Parathyroid adenoma (tissue), 2 donors: ENCODE measurements around the gene MAML2.
"Not testable (repeated sequence)": the region's sequence is repeated elsewhere in the genome, so short reads cannot be mapped to it uniquely, and the experiment has no call there.

Experiments
- H2AFZ ChIP-seq: fragments of 300-600 bp; sonication (generic); one replicate; pipeline ENCODE4 v1.7.0; 2017; ENCODE audit warnings: antibody characterized with exemption, mild to moderate bottlenecking
- H3K27ac ChIP-seq: fragments of 300-600 bp; sonication (generic); one replicate; pipeline ENCODE4 v1.7.0; 2017
- H3K27me3 ChIP-seq: fragments of 300-600 bp; sonication (generic); one replicate; pipeline ENCODE4 v1.7.0; 2017; ENCODE audit warnings: low read length; ENCODE audit not compliant: control insufficient read depth, insufficient read depth
- H3K36me3 ChIP-seq: fragments of 300-600 bp; sonication (generic); one replicate; pipeline ENCODE4 v1.7.0; 2017; ENCODE audit warnings: low read length; ENCODE audit not compliant: control insufficient read depth, insufficient read depth
- H3K4me1 ChIP-seq: fragments of 300-600 bp; sonication (generic); one replicate; pipeline ENCODE4 v1.7.0; 2017; ENCODE audit warnings: control low read depth
- H3K4me2 ChIP-seq: fragments of 300-600 bp; sonication (generic); one replicate; pipeline ENCODE4 v1.7.0; 2017; ENCODE audit warnings: low read length
- H3K4me3 ChIP-seq: fragments of 300-600 bp; sonication (generic); one replicate; pipeline ENCODE4 v1.7.0; 2017; ENCODE audit warnings: low read depth, low read length
- H3K79me2 ChIP-seq: fragments of 300-600 bp; sonication (generic); one replicate; pipeline ENCODE4 v1.7.0; 2017; ENCODE audit warnings: control low read depth
- H3K9ac ChIP-seq: fragments of 300-600 bp; sonication (generic); one replicate; pipeline ENCODE4 v1.7.0; 2017; ENCODE audit warnings: mild to moderate bottlenecking
- H3K9me3 ChIP-seq: fragments of 300-600 bp; sonication (generic); one replicate; pipeline ENCODE4 v1.7.0; 2017; ENCODE audit warnings: low read length; ENCODE audit not compliant: control insufficient read depth
- TF ChIP-seq, protein P1 (sequence below): fragments of 300-600 bp; sonication (generic); IDR thresholded peaks from one replicate; pipeline ENCODE4 v1.7.0; 2017; ENCODE audit warnings: antibody characterized with exemption, mild to moderate bottlenecking
- donor health status: primary hyperparathyroidism.

The MAML2 gene

DNA sequence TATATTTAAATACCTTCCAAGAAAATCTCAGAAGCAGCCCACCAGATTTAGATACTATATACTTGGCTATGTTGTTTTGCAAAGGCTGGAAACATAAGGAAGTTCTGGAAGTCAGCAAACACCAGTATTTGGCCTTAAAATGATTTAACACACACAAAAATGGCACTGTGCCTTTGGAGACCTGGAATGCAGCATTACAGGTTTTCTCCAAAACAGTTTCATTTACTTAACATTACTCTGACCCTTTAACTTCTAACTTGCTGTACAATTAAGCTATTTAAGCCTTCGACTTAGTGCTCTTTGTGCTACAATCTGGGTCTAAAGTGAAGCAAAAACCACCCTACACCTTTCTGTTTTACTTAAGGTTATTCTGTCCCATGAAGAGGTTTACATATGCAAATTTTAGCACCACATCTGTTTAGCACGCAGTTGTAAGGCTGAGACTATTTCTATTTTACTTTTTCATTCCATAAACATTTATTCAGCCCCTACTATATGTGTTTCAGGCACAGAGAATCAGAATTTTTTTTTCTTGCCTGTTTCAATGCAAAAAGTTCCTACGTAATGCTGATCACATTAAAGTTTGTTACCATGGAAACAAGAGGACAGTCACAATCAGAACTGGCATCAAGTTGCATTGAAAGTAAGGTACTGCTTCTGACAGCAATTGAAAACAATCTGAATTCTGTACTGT lies 70.3 kb downstream of the MAML2 start:
- no peak overlapping the region for H3K9ac ChIP-seq
- peak overlapping the region; percentile 77 for H3K4me2 ChIP-seq
- TF ChIP-seq, protein P1, sequence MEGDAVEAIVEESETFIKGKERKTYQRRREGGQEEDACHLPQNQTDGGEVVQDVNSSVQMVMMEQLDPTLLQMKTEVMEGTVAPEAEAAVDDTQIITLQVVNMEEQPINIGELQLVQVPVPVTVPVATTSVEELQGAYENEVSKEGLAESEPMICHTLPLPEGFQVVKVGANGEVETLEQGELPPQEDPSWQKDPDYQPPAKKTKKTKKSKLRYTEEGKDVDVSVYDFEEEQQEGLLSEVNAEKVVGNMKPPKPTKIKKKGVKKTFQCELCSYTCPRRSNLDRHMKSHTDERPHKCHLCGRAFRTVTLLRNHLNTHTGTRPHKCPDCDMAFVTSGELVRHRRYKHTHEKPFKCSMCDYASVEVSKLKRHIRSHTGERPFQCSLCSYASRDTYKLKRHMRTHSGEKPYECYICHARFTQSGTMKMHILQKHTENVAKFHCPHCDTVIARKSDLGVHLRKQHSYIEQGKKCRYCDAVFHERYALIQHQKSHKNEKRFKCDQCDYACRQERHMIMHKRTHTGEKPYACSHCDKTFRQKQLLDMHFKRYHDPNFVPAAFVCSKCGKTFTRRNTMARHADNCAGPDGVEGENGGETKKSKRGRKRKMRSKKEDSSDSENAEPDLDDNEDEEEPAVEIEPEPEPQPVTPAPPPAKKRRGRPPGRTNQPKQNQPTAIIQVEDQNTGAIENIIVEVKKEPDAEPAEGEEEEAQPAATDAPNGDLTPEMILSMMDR: no peak
- no peaks in the 10 kb centered on the region for H3K36me3 ChIP-seq
- H3K79me2 ChIP-seq: no peaks in the 10 kb centered on the region
- H3K4me3 ChIP-seq: peak overlapping the region; percentile 59
- peak overlapping the region; percentile 94 for H3K27ac ChIP-seq
- peak overlapping the region; percentile 28 for H2AFZ ChIP-seq
- peaks cover 6% of the 10 kb centered on the region for H3K4me1 ChIP-seq
- H3K27me3 ChIP-seq: no peaks in the 10 kb centered on the region
- H3K9me3 ChIP-seq: no peaks in the 10 kb centered on the region

- Histone ChIP-seq H3K9me3 (no peaks in the 10 kb centered on the region), H3K27me3 (no peaks in the 10 kb centered on the region), H3K27ac (peak overlapping the region; percentile 94), H3K4me1 (peaks cover 6% of the 10 kb centered on the region), H2AFZ (no peak overlapping the region), H3K79me2 (no peaks in the 10 kb centered on the region), H3K9ac (no peak overlapping the region), H3K36me3 (no peaks in the 10 kb centered on the region), H3K4me3 (no peak overlapping the region), H3K4me2 (no peak overlapping the region)
- TF ChIP-seq, protein P1: no peak
Observed at GRCh38 chr11:96271777-96272176, 71.2 kb downstream of the MAML2 start.

DNA sequence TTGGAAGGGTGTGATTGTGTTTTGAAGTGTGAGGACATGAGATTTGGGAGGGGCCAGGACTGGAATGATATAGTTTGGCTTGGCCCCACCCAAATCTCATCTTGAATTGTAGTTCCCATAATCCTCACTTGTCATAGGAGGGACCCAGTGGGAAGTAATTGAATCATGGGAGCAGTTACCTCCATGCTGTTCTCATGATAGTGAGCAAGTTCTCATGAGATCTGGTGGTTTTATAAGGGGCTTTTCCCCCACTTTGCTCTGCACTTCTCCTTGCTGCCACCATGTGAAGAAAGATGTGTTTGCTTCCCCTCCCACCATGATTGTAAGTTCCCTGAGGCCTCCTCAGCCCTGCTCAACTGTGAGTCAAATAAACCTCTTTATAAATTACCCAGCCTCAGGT lies 71.6 kb downstream of the MAML2 start:
- not testable (repeated sequence) for H3K27me3 ChIP-seq, H3K9me3 ChIP-seq, H3K36me3 ChIP-seq, H3K4me3 ChIP-seq, H2AFZ ChIP-seq, H3K27ac ChIP-seq, H3K9ac ChIP-seq, H3K79me2 ChIP-seq, H3K4me2 ChIP-seq, H3K4me1 ChIP-seq

DNA sequence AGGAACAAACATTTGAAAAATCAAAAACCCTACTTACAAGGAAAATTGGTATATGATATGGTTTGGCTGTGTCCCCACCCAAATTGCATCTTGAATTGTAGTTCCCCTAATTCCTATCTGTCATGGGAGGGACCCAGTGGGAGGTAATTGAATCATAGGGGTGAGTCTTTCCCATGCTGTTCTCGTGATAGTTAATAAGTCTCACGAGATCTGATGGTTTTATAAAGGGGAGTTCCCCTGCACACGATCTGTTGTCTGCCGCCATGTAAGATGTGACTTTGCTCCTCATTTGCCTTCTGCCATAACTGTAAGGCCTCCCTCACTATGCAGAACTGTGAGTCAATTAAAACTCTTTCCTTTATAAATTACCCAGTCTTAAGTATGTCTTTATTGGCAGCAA lies 74.5 kb downstream of the MAML2 start:
- not testable (repeated sequence) for H3K27ac ChIP-seq, H3K27me3 ChIP-seq, H3K9me3 ChIP-seq, H2AFZ ChIP-seq, H3K4me2 ChIP-seq, H3K4me1 ChIP-seq, H3K9ac ChIP-seq, H3K36me3 ChIP-seq, H3K4me3 ChIP-seq, H3K79me2 ChIP-seq

DNA sequence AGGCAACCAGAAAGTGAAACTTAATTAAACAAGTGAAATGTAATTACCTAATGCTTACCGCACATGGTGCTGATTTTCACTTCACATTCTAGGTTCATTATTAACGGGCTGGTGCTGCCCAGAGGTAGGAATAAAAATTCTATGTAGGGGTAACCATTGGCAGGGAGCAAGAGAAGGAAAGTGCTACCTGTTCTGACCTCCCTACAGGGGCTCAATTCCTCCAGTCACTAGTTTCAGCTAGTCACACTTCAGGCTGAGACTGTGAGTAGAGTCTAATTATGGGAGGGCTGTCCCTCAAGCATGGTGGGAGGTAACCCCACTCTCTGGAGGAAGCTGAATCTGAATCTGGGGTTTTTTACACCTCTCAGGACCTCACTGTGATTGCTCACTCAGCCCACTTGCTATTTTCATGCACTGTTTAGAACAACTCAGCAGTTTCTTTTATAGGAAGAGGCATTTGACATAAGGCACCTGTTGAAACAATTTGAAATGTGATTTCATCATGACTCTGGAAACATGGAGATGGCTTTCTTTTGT lies 75.4 kb downstream of the MAML2 start:
- Histone ChIP-seq H3K9ac (no peak overlapping the region), H3K4me1 (peaks cover 6% of the 10 kb centered on the region)

More for the DNA sequence above, 75.4 kb downstream of the MAML2 start:
- TF ChIP-seq, protein P1: no peak
- peak overlapping the region; percentile 38 for H3K4me2 ChIP-seq
- H3K27me3 ChIP-seq: no peaks in the 10 kb centered on the region
- no peak overlapping the region for H3K4me3 ChIP-seq
- no peaks in the 10 kb centered on the region for H3K36me3 ChIP-seq
- H2AFZ ChIP-seq: no peak overlapping the region
- H3K79me2 ChIP-seq: peaks cover 2% of the 10 kb centered on the region
- no peaks in the 10 kb centered on the region for H3K9me3 ChIP-seq
- peak overlapping the region; percentile 11 for H3K27ac ChIP-seq
